H1 (cell line): ENCODE data around the gene PJA1. TPM values are rescaled to one million over a fixed set of nuclear protein-coding genes. Genes with fewer than 3 reads are reported as not detected.

Source experiments
- FOSL1 ChIP-seq: IDR thresholded peaks from 2 replicates; pipeline ENCODE4 v1.6.1; 2011; ENCODE audit warnings: mild to moderate bottlenecking, low read depth, low read length, moderate library complexity; ENCODE audit not compliant: insufficient read depth
- GABPA ChIP-seq: IDR thresholded peaks from 2 replicates; pipeline ENCODE4 v1.6.1; 2011; ENCODE audit warnings: mild to moderate bottlenecking, low read length, moderate library complexity, borderline replicate concordance; ENCODE audit not compliant: insufficient read depth
- HDAC6 ChIP-seq: IDR thresholded peaks from one replicate; pipeline ENCODE4 v1.7.1; 2012; ENCODE audit warnings: low read depth, mild to moderate bottlenecking, inconsistent platforms, low read length, moderate library complexity
- KDM4A ChIP-seq: IDR thresholded peaks from one replicate; pipeline ENCODE4 v1.7.1; 2012; ENCODE audit warnings: low read depth, mild to moderate bottlenecking, moderate library complexity, low read length, inconsistent platforms; ENCODE audit not compliant: severe bottlenecking
- SIN3A ChIP-seq, 2 experiments: IDR thresholded peaks in 1 of 2; conservative IDR thresholded peaks in 1 of 2; 2 replicates each; pipeline ENCODE4 v1.6.1; 2011 to 2012; ENCODE audit warnings: low read length in 2 of 2, improper control_type of control experiment in 1 of 2, low read depth in 1 of 2, mild to moderate bottlenecking in 1 of 2
- polyA plus RNA-seq, 7 experiments: library from polyadenylated mRNA; depleted of rRNA in 3 of 7; stranded (reverse) in 5 of 7; unstranded in 2 of 7; fragments of >200 nt in 5 of 7; fragments of 200-250 nt in 2 of 7; gene quantifications; 1 replicate in 5 of 7; 2 replicates in 1 of 7; 4 replicates in 1 of 7; pipeline versions ENCODE4 v1.2.1 to v1.2.3, GENCODE V29; 2011 to 2013; ENCODE audit warnings: missing spikeins in 2 of 7, mixed read lengths in 2 of 7
- total RNA-seq: library from RNA; stranded (reverse); fragmentation: NEBNext Ultra II Directional; extraction: Animal tissue kit (Norgen Biotek cat#: 25700); gene quantifications from 2 replicates; pipeline ENCODE4 v1.2.1, GENCODE V29; 2021
- TF ChIP-seq, protein P1 (sequence below): IDR thresholded peaks from 2 replicates; pipeline ENCODE4 v1.6.1; 2012; ENCODE audit warnings: low read length, inconsistent platforms
- TF ChIP-seq, protein P2 (sequence below): IDR thresholded peaks from 2 replicates; pipeline ENCODE4 v1.6.1; 2011; ENCODE audit warnings: low read length, improper control_type of control experiment

The PJA1 gene
- total and polyA plus RNA-seq, 2 of the 8 experiments (the other 6 are each of a cell fraction or from before 2014, with no cell fraction given), result 25.7 to 37.0 TPM

- TF ChIP-seq, protein P1, sequence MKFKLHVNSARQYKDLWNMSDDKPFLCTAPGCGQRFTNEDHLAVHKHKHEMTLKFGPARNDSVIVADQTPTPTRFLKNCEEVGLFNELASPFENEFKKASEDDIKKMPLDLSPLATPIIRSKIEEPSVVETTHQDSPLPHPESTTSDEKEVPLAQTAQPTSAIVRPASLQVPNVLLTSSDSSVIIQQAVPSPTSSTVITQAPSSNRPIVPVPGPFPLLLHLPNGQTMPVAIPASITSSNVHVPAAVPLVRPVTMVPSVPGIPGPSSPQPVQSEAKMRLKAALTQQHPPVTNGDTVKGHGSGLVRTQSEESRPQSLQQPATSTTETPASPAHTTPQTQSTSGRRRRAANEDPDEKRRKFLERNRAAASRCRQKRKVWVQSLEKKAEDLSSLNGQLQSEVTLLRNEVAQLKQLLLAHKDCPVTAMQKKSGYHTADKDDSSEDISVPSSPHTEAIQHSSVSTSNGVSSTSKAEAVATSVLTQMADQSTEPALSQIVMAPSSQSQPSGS, result no peak
- TF ChIP-seq, protein P2, sequence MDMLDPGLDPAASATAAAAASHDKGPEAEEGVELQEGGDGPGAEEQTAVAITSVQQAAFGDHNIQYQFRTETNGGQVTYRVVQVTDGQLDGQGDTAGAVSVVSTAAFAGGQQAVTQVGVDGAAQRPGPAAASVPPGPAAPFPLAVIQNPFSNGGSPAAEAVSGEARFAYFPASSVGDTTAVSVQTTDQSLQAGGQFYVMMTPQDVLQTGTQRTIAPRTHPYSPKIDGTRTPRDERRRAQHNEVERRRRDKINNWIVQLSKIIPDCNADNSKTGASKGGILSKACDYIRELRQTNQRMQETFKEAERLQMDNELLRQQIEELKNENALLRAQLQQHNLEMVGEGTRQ, result no peak
- no peak for TF ChIP-seq GABPA
- no peak for TF ChIP-seq SIN3A (conservative IDR thresholded peaks at IDR 0.05 in 1 of 2, IDR thresholded peaks at IDR 0.05 in 1 of 2; ENCODE audit: low read depth in 1 of 2, low read length in 2 of 2)
- TF ChIP-seq FOSL1, result no peak
- no peak for TF ChIP-seq KDM4A
- no peak for TF ChIP-seq HDAC6
These were observed 17.6 kb upstream of the PJA1 start (continued) for GRCh38 chrX:69182818-69183380.
